Thoracic aorta (tissue), 2 donors: ENCODE results near the gene MAP1S. TPM values are rescaled to one million over a fixed set of nuclear protein-coding genes. Genes with fewer than 3 reads are reported as not detected.

Experiments
- ATAC-seq: fragments of 150-250 bp; one replicate; pipeline ENCODE4 v1.8.0; 2017; ENCODE audit warnings: low read depth; ENCODE audit not compliant: insufficient number of reproducible peaks, low FRiP score
- DNase-seq: peaks from one replicate; pipeline ENCODE4 v3.0.0-alpha.2; 2020; ENCODE audit warnings: low spot score
- H3K27ac ChIP-seq, 2 donors: fragments of 200-600 bp; sonication (generic); 1 replicate in 1 of 2; 2 replicates in 1 of 2; pipeline ENCODE4 v1.5.1; 2016; ENCODE audit warnings: mild to moderate bottlenecking in 2 of 2, moderate library complexity in 2 of 2
- H3K27me3 ChIP-seq: fragments of 200-600 bp; sonication (generic); replicated peaks from 2 replicates; pipeline ENCODE4 v1.6.0; 2016; ENCODE audit warnings: mild to moderate bottlenecking; ENCODE audit not compliant: insufficient read depth
- H3K36me3 ChIP-seq: fragments of 200-600 bp; sonication (generic); one replicate; pipeline ENCODE4 v1.5.1; 2016
- H3K4me1 ChIP-seq, 2 donors: fragments of 200-600 bp; sonication (generic); 1 replicate in 1 of 2; 2 replicates in 1 of 2; pipeline versions ENCODE4 v1.5.1 to v1.6.0; 2016; ENCODE audit warnings: low read depth in 2 of 2, mild to moderate bottlenecking in 1 of 2; ENCODE audit not compliant: control insufficient read depth in 1 of 2
- H3K4me3 ChIP-seq: fragments of 200-600 bp; sonication (generic); 2 replicates; pipeline ENCODE4 v1.5.1; 2016; ENCODE audit warnings: mild to moderate bottlenecking
- H3K9me3 ChIP-seq: fragments of 200-600 bp; sonication (generic); 2 replicates; pipeline ENCODE4 v1.5.1; 2016
- CTCF ChIP-seq: fragments of 200-600 bp; sonication (generic); IDR thresholded peaks from one replicate; pipeline ENCODE4 v1.5.1; 2019; ENCODE audit warnings: antibody characterized with exemption
- total RNA-seq, 2 donors: library from RNA; depleted of rRNA; stranded (reverse); fragments of >200 nt; gene quantifications; one replicate each; pipeline versions ENCODE4 v1.1.0 to v1.2.3, GENCODE V29; 2016

MAP1S gene, protein sequence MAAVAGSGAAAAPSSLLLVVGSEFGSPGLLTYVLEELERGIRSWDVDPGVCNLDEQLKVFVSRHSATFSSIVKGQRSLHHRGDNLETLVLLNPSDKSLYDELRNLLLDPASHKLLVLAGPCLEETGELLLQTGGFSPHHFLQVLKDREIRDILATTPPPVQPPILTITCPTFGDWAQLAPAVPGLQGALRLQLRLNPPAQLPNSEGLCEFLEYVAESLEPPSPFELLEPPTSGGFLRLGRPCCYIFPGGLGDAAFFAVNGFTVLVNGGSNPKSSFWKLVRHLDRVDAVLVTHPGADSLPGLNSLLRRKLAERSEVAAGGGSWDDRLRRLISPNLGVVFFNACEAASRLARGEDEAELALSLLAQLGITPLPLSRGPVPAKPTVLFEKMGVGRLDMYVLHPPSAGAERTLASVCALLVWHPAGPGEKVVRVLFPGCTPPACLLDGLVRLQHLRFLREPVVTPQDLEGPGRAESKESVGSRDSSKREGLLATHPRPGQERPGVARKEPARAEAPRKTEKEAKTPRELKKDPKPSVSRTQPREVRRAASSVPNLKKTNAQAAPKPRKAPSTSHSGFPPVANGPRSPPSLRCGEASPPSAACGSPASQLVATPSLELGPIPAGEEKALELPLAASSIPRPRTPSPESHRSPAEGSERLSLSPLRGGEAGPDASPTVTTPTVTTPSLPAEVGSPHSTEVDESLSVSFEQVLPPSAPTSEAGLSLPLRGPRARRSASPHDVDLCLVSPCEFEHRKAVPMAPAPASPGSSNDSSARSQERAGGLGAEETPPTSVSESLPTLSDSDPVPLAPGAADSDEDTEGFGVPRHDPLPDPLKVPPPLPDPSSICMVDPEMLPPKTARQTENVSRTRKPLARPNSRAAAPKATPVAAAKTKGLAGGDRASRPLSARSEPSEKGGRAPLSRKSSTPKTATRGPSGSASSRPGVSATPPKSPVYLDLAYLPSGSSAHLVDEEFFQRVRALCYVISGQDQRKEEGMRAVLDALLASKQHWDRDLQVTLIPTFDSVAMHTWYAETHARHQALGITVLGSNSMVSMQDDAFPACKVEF
- total RNA-seq: 10 to 100 TPM; 31.7 to 42.9 TPM

- Histone ChIP-seq H3K4me1 (peaks cover 43 to 52% of the 10 kb centered on the region in 2 donors), H3K36me3 (peaks cover 7% of the 10 kb centered on the region), H3K9me3 (no peaks in the 10 kb centered on the region), H3K27me3 (no peaks in the 10 kb centered on the region), H3K4me3 (peak within 1 kb of the TSS; percentile 94), H3K27ac (peak within 1 kb of the TSS in 1 of 2 donors; percentile 42)
- DNase-seq (no peak), ATAC-seq (no peak)
- TF ChIP-seq CTCF: no peak
Observed at GRCh38 chr19:17718947-17719711, at the start of gene MAP1S. MAP1S (plus strand) TSS chr19:17719480; CDS start chr19:17719503, 23 bp downstream.

DNA sequence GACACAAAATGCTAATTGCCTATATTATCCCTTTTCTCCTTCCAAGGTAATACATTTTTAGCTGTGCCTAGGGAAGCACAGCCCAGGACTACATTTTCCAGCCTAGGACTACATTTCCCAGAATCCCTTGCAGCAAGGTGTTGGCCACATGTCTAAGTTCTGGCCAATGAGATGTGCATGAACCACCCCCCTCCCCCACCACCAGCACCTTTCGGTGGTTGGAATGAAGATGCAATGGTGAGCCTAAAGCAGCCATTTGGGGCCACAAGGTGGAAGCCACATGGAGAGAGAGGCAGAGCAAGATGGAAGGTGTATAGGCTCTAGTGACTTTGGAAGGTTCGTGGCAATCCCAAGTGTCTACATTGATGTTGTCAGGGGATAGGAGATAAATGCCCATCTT, 47.4 kb upstream of the MAP1S start:
- no peak overlapping the region for H3K27ac ChIP-seq
- H3K4me1 ChIP-seq: peaks cover 3 to 11% of the 10 kb centered on the region in 2 donors
- no peak for TF ChIP-seq CTCF
- H3K4me3 ChIP-seq: no peak overlapping the region
- H3K9me3 ChIP-seq: no peaks in the 10 kb centered on the region
- no peaks in the 10 kb centered on the region for H3K36me3 ChIP-seq
- no peaks in the 10 kb centered on the region for H3K27me3 ChIP-seq
- no peak for ATAC-seq
- no peak for DNase-seq

GRCh38 chr19:17673937-17674799, 45.1 kb upstream of the MAP1S start:
- H3K27ac ChIP-seq: peak overlapping the region in 1 of 2 donors; percentile 63

GRCh38 chr19:17676295-17676694, 43.0 kb upstream of the MAP1S start:
- Histone ChIP-seq H3K36me3 (no peaks in the 10 kb centered on the region), H3K4me3 (no peak overlapping the region), H3K27ac (no peak overlapping the region), H3K27me3 (no peaks in the 10 kb centered on the region), H3K4me1 (peaks cover 10 to 19% of the 10 kb centered on the region in 2 donors), H3K9me3 (no peaks in the 10 kb centered on the region)
- no peak for DNase-seq
- no peak for TF ChIP-seq CTCF
- no peak for ATAC-seq

More at GRCh38 chr19:17673937-17674799, 45.1 kb upstream of the MAP1S start:
- no peaks in the 10 kb centered on the region for H3K36me3 ChIP-seq
- peak overlapping the region; percentile 4 for H3K4me3 ChIP-seq
- no peak for TF ChIP-seq CTCF
- H3K9me3 ChIP-seq: no peaks in the 10 kb centered on the region
- H3K4me1 ChIP-seq: peaks cover 3 to 11% of the 10 kb centered on the region in 2 donors
- no peak for ATAC-seq
- H3K27me3 ChIP-seq: no peaks in the 10 kb centered on the region
- no peak for DNase-seq
